GM23338 (cell line): ENCODE measurements around the gene FARP1. TPM values are rescaled to one million over a fixed set of nuclear protein-coding genes. Genes with fewer than 3 reads are reported as not detected.

Experiments used
- CREB1 ChIP-seq: fragments of 250-450 bp; sonication (Bioruptor Pico); IDR thresholded peaks from 2 replicates; pipeline ENCODE4 v1.5.0; 2020; ENCODE audit warnings: low read depth, mild to moderate bottlenecking, moderate library complexity
- EZH2phosphoT487 ChIP-seq: fragments of 200-600 bp; sonication (generic); IDR thresholded peaks from one replicate; pipeline ENCODE4 v1.8.1; 2018; ENCODE audit warnings: antibody characterized with exemption; ENCODE audit not compliant: unreplicated experiment
- JUNB ChIP-seq: IDR thresholded peaks from one replicate; pipeline ENCODE4 v1.6.1; 2016; ENCODE audit warnings: antibody characterized with exemption; ENCODE audit not compliant: unreplicated experiment
- POLR2AphosphoS5 ChIP-seq: IDR thresholded peaks from 2 replicates; pipeline ENCODE4 v1.6.1; 2016; ENCODE audit warnings: antibody characterized with exemption, low read depth
- STAT1 ChIP-seq: IDR thresholded peaks from one replicate; pipeline ENCODE4 v1.6.1; 2016; ENCODE audit warnings: antibody characterized with exemption; ENCODE audit not compliant: unreplicated experiment
- polyA plus RNA-seq: library from polyadenylated mRNA; unstranded; fragments of >200 nt; fragmentation: Nextera tagmentation; extraction: Ambion mirVana; gene quantifications from 2 replicates; pipeline ENCODE4 v1.2.1, GENCODE V29; 2016
- total RNA-seq: library from RNA; depleted of rRNA; stranded (reverse); fragments of >200 nt; shearing (Covaris generic); gene quantifications from 2 replicates; pipeline ENCODE4 v1.2.3, GENCODE V29; 2014
- TF ChIP-seq, protein P1 (sequence below): fragments of 250-450 bp; sonication (Bioruptor Pico); IDR thresholded peaks from 2 replicates; pipeline ENCODE4 v1.5.0; 2020; ENCODE audit warnings: mild to moderate bottlenecking, moderate library complexity
- TF ChIP-seq, protein P2 (sequence below): IDR thresholded peaks from 2 replicates; pipeline ENCODE4 v1.6.1; 2016; ENCODE audit warnings: antibody characterized with exemption

The FARP1 gene
- total and polyA plus RNA-seq, 2 experiments from 2014 or later = 53.6 to 82.5 TPM

- TF ChIP-seq, protein P1, sequence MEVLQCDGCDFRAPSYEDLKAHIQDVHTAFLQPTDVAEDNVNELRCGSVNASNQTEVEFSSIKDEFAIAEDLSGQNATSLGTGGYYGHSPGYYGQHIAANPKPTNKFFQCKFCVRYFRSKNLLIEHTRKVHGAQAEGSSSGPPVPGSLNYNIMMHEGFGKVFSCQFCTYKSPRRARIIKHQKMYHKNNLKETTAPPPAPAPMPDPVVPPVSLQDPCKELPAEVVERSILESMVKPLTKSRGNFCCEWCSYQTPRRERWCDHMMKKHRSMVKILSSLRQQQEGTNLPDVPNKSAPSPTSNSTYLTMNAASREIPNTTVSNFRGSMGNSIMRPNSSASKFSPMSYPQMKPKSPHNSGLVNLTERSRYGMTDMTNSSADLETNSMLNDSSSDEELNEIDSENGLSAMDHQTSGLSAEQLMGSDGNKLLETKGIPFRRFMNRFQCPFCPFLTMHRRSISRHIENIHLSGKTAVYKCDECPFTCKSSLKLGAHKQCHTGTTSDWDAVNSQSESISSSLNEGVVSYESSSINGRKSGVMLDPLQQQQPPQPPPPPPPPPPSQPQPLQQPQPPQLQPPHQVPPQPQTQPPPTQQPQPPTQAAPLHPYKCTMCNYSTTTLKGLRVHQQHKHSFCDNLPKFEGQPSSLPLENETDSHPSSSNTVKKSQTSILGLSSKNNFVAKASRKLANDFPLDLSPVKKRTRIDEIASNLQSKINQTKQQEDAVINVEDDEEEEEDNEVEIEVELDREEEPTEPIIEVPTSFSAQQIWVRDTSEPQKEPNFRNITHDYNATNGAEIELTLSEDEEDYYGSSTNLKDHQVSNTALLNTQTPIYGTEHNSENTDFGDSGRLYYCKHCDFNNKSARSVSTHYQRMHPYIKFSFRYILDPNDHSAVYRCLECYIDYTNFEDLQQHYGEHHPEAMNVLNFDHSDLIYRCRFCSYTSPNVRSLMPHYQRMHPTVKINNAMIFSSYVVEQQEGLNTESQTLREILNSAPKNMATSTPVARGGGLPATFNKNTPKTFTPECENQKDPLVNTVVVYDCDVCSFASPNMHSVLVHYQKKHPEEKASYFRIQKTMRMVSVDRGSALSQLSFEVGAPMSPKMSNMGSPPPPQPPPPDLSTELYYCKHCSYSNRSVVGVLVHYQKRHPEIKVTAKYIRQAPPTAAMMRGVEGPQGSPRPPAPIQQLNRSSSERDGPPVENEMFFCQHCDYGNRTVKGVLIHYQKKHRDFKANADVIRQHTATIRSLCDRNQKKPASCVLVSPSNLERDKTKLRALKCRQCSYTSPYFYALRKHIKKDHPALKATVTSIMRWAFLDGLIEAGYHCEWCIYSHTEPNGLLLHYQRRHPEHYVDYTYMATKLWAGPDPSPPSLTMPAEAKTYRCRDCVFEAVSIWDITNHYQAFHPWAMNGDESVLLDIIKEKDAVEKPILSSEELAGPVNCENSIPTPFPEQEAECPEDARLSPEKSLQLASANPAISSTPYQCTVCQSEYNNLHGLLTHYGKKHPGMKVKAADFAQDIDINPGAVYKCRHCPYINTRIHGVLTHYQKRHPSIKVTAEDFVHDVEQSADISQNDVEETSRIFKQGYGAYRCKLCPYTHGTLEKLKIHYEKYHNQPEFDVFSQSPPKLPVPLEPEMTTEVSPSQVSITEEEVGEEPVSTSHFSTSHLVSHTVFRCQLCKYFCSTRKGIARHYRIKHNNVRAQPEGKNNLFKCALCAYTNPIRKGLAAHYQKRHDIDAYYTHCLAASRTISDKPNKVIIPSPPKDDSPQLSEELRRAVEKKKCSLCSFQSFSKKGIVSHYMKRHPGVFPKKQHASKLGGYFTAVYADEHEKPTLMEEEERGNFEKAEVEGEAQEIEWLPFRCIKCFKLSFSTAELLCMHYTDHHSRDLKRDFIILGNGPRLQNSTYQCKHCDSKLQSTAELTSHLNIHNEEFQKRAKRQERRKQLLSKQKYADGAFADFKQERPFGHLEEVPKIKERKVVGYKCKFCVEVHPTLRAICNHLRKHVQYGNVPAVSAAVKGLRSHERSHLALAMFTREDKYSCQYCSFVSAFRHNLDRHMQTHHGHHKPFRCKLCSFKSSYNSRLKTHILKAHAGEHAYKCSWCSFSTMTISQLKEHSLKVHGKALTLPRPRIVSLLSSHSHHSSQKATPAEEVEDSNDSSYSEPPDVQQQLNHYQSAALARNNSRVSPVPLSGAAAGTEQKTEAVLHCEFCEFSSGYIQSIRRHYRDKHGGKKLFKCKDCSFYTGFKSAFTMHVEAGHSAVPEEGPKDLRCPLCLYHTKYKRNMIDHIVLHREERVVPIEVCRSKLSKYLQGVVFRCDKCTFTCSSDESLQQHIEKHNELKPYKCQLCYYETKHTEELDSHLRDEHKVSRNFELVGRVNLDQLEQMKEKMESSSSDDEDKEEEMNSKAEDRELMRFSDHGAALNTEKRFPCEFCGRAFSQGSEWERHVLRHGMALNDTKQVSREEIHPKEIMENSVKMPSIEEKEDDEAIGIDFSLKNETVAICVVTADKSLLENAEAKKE = no peak
- TF ChIP-seq JUNB (no peak), STAT1 (no peak), CREB1 (CRISPR knock-in tag) (no peak), POLR2AphosphoS5 (no peak), EZH2phosphoT487 (no peak)
- TF ChIP-seq, protein P2, sequence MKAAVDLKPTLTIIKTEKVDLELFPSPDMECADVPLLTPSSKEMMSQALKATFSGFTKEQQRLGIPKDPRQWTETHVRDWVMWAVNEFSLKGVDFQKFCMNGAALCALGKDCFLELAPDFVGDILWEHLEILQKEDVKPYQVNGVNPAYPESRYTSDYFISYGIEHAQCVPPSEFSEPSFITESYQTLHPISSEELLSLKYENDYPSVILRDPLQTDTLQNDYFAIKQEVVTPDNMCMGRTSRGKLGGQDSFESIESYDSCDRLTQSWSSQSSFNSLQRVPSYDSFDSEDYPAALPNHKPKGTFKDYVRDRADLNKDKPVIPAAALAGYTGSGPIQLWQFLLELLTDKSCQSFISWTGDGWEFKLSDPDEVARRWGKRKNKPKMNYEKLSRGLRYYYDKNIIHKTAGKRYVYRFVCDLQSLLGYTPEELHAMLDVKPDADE = no peak
These were observed 29.2 kb downstream of the FARP1 start (continued) for GRCh38 chr13:98171900-98172589.
